Cardiac fibroblast (primary cell): ENCODE data around the gene TEDC2.

Source experiments
- DNase-seq, 2 donors: peaks; one replicate each; pipeline versions ENCODE4 v3.0.0 to v3.0.0-alpha.2; 2010; ENCODE audit warnings: low read depth in 2 of 2
- H3K4me3 ChIP-seq, 2 donors: replicated peaks in 1 of 2; 1 replicate in 1 of 2; 2 replicates in 1 of 2; pipeline ENCODE4 v1.5.1; 2011; ENCODE audit warnings: low read depth in 2 of 2, low read length in 2 of 2, mild to moderate bottlenecking in 2 of 2, moderate library complexity in 1 of 2
- CTCF ChIP-seq: IDR thresholded peaks from one replicate; pipeline ENCODE4 v1.5.1; 2011; ENCODE audit warnings: low read depth, mild to moderate bottlenecking, low read length, inconsistent platforms

The TEDC2 gene

GRCh38 chr16:2457267-2457666, 2.6 kb upstream of the TEDC2 start:
- no peak for TF ChIP-seq CTCF
- DNase-seq, result no peak
- no peak overlapping the region for H3K4me3 ChIP-seq

DNA sequence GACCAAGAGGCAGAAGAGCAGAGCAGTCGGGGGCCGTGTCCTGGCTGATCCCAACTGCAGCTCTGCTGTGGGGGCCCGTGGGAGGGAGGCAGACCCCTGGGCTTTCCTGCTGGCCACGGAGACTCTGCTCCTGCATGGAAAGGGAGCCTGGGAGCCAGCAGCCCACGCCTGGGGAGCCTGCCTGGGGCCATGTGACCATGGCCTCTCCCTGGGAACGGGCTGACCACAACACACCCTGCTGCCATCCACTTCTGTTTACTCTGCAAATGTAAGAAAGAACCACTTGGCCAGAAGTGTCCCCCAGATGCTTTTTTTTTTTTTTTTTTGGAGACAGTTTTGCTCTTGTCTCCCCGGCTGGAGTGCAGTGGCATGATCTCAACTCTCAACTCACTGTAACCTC, 2.0 kb upstream of the TEDC2 start:
- H3K4me3 ChIP-seq, result no peak overlapping the region
- no peak for TF ChIP-seq CTCF
- no peak for DNase-seq

- no peak for DNase-seq
- no peak for TF ChIP-seq CTCF
- H3K4me3 ChIP-seq, result peak overlapping the region; percentile 61 to 62
Measured at GRCh38 chr16:2458887-2459646, 842 bp upstream of the TEDC2 start.

- TF ChIP-seq CTCF, result no peak
- H3K4me3 ChIP-seq, result peak overlapping the region; percentile 56 to 62
- DNase-seq, result no peak
Measured at GRCh38 chr16:2460391-2460713, 443 bp downstream of the TEDC2 start.

DNA sequence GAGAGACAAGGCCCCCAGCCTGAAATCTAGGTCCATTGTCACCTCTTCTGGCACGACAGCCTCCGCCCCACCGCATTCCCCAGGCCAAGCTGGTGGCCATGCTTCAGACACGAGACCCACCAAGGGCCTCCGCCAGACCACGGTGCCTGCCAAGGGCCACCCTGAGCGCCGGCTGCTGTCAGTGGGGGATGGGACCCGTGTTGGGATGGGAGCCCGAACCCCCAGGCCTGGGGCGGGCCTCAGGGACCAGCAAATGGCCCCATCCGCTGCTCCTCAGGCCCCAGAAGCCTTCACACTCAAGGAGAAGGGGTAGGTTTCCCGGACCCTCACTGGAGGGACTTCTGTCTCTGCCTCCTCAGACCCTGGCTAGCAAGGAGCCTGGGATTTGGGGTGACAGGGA, 1.0 kb downstream of the TEDC2 start:
- no peak for DNase-seq
- peak overlapping the region in 1 of 2 donors; percentile 56 for H3K4me3 ChIP-seq
- no peak for TF ChIP-seq CTCF

GRCh38 chr16:2462031-2462866, 2.3 kb downstream of the TEDC2 start:
- no peak for DNase-seq
- TF ChIP-seq CTCF, result no peak
- no peak overlapping the region for H3K4me3 ChIP-seq
